Measurements from ENCODE around the gene WWC2. TPM values are rescaled to one million over a fixed set of nuclear protein-coding genes. Genes with fewer than 3 reads are reported as not detected.
"Not testable (repeated sequence)": the region's sequence is repeated elsewhere in the genome, so short reads cannot be mapped to it uniquely, and the experiment has no call there.

WWC2 gene
- total RNA-seq, 1 experiment from 2014 or later: 39.0 TPM

DNA sequence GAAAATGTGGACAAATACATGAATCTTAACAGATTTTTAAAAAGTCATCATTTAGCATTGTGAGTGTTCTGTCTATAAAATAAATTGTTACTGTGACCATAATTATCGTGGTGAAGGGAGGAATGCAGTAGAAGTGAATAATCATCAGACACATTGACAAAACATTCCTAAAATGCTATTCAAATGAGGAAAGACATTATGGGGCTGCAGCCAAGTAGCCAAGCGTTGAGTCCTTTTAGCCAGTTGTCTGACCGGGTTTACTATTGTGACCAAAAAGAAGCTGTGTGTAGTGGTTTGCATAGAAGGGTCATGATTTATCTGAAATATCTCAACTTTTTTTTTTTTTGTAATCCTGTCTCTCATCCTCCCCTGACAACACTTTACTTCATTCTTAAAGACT lies 19.5 kb downstream of the WWC2 start:
- no peaks in the 10 kb centered on the region for H3K9me3 Mint-ChIP-seq (ENCODE audit: low read depth, unreplicated experiment)
- no TSS peak for BruUV-seq (replicated peaks)
- TF ChIP-seq, protein P1, sequence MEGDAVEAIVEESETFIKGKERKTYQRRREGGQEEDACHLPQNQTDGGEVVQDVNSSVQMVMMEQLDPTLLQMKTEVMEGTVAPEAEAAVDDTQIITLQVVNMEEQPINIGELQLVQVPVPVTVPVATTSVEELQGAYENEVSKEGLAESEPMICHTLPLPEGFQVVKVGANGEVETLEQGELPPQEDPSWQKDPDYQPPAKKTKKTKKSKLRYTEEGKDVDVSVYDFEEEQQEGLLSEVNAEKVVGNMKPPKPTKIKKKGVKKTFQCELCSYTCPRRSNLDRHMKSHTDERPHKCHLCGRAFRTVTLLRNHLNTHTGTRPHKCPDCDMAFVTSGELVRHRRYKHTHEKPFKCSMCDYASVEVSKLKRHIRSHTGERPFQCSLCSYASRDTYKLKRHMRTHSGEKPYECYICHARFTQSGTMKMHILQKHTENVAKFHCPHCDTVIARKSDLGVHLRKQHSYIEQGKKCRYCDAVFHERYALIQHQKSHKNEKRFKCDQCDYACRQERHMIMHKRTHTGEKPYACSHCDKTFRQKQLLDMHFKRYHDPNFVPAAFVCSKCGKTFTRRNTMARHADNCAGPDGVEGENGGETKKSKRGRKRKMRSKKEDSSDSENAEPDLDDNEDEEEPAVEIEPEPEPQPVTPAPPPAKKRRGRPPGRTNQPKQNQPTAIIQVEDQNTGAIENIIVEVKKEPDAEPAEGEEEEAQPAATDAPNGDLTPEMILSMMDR (IDR thresholded peaks at IDR 0.05; ENCODE audit: unreplicated experiment): no peak
- no peak for DNase-seq
- intact Hi-C loops (cut with micrococcal nuclease; ENCODE audit: unreplicated experiment): no loop called here
- no peaks in the 10 kb centered on the region for H3K36me3 Mint-ChIP-seq (ENCODE audit: insufficient read depth, unreplicated experiment)
- H3K27ac Mint-ChIP-seq (ENCODE audit: unreplicated experiment): peak overlapping the region; percentile 43
- peak overlapping the region; percentile 17 for H3K4me3 Mint-ChIP-seq (ENCODE audit: low read depth, unreplicated experiment)
- no peaks in the 10 kb centered on the region for H3K27me3 Mint-ChIP-seq (ENCODE audit: unreplicated experiment)
- peaks cover 46% of the 10 kb centered on the region for H3K4me1 Mint-ChIP-seq (ENCODE audit: low read depth, unreplicated experiment)
- CTCF ChIA-PET: interaction anchor here (0.6 kb wide), 1 partner anchor 9 kb away, joined by 6 read pairs; no protein-coding TSS in a partner anchor

DNA sequence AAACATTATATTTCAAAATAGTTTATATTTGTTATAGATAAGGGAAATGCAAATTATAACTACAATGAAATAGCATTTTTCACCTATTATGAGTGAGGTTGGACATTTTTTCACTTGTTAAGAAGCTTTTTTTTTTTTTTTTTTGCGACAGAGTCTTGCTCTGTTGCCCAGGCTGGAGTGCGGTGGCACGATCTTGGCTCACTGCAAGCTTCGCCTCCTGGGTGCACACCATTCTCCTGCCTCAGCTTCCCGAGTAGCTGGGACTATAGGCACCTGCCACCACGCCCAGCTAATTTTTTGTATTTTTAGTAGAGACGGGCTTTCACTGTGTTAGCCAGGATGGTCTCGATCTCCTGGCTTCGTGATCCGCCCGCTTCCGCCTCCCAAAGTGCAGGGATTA lies 22.6 kb downstream of the WWC2 start:
- H3K27me3 Mint-ChIP-seq (ENCODE audit: unreplicated experiment); H3K9me3 Mint-ChIP-seq (ENCODE audit: low read depth, unreplicated experiment); intact Hi-C loops (cut with micrococcal nuclease; ENCODE audit: unreplicated experiment); DNase-seq; H3K36me3 Mint-ChIP-seq (ENCODE audit: insufficient read depth, unreplicated experiment); BruUV-seq (replicated peaks); H3K27ac Mint-ChIP-seq (ENCODE audit: unreplicated experiment); CTCF ChIA-PET; H3K4me3 Mint-ChIP-seq (ENCODE audit: low read depth, unreplicated experiment): not testable (repeated sequence)
- peaks cover 22% of the 10 kb centered on the region for H3K4me1 Mint-ChIP-seq (ENCODE audit: low read depth, unreplicated experiment)

DNA sequence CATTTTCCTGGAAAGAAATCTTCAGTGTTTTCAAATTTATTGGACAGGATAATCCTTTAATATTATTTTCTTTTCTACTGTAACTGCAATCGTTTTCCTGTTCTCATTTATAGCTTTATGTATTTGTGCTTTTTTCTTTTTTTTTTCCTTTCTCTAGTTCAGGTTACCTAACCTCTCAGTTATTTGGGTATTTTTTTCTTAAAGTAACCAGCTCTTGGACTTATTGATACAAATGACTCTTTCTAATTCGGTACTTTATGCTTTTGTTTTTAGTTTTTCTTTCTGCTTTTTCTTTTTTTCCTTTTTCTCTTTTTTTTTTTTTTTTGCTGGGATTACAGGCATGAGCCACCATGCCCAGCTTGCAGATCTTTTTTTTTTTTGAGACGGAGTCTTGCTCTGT lies 25.2 kb downstream of the WWC2 start:
- no peaks in the 10 kb centered on the region for H3K27me3 Mint-ChIP-seq (ENCODE audit: unreplicated experiment)
- CTCF ChIA-PET: interaction anchor here (0.7 kb wide), 1 partner anchor 23 kb away, joined by 4 read pairs; no protein-coding TSS in a partner anchor
- peaks cover 18% of the 10 kb centered on the region for H3K4me1 Mint-ChIP-seq (ENCODE audit: low read depth, unreplicated experiment)
- no peaks in the 10 kb centered on the region for H3K36me3 Mint-ChIP-seq (ENCODE audit: insufficient read depth, unreplicated experiment)
- TF ChIP-seq, protein P1 (IDR thresholded peaks at IDR 0.05; ENCODE audit: unreplicated experiment): no peak
- intact Hi-C loops (cut with micrococcal nuclease; ENCODE audit: unreplicated experiment): no loop called here
- H3K4me3 Mint-ChIP-seq (ENCODE audit: low read depth, unreplicated experiment): no peak overlapping the region
- no peak for DNase-seq
- H3K9me3 Mint-ChIP-seq (ENCODE audit: low read depth, unreplicated experiment): no peaks in the 10 kb centered on the region
- no peak overlapping the region for H3K27ac Mint-ChIP-seq (ENCODE audit: unreplicated experiment)
- BruUV-seq (replicated peaks): no TSS peak

DNA sequence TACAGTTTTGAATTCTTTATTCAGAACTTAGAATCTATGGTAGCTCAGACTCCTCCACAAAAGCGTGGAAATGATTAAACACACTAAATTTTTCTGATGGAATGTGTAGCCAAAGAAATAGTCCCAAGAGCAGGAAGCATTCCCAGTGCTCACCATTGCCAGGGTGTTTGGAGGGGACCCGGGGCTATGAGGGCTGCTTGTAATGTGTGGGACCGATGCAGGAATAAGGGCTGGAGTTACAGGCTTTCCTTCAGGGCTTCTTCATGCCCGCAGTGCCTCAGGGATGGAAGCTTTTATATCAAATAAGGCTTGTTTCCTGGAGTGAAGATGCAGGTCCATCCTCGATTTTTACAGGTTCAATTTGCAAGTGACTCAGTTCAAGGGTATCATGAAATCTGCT lies 25.8 kb downstream of the WWC2 start:
- TF ChIP-seq, protein P1 (IDR thresholded peaks at IDR 0.05; ENCODE audit: unreplicated experiment): no peak
- no peak for DNase-seq
- no peak overlapping the region for H3K4me3 Mint-ChIP-seq (ENCODE audit: low read depth, unreplicated experiment)
- no peaks in the 10 kb centered on the region for H3K36me3 Mint-ChIP-seq (ENCODE audit: insufficient read depth, unreplicated experiment)
- peaks cover 23% of the 10 kb centered on the region for H3K4me1 Mint-ChIP-seq (ENCODE audit: low read depth, unreplicated experiment)
- BruUV-seq (replicated peaks): no TSS peak
- no peak overlapping the region for H3K27ac Mint-ChIP-seq (ENCODE audit: unreplicated experiment)
- H3K9me3 Mint-ChIP-seq (ENCODE audit: low read depth, unreplicated experiment): no peaks in the 10 kb centered on the region
- H3K27me3 Mint-ChIP-seq (ENCODE audit: unreplicated experiment): no peaks in the 10 kb centered on the region
- CTCF ChIA-PET: no interaction called here
- intact Hi-C loops (cut with micrococcal nuclease; ENCODE audit: unreplicated experiment): no loop called here

DNA sequence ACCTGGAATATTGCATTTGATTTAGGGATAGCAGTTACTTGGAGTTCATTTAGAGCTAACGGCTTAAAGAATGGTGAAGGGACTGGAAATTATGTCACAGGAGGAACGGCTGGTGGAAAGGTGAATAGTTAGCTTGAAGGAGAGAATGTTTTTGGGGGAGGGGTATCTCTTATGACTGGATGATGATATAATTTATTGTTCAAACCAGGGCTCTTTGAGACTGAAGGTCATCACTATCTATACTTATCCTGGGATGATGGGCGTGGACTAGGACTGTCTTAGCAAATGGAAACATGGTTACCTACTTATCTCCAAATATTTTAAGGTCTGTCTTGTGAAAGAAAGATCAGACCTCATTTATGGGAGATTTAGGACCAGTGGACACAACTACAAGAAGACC lies 30.1 kb downstream of the WWC2 start:
- Mint-ChIP-seq H3K4me3 (ENCODE audit: low read depth, unreplicated experiment) (no peak overlapping the region), H3K4me1 (ENCODE audit: low read depth, unreplicated experiment) (peaks cover 45% of the 10 kb centered on the region), H3K27me3 (ENCODE audit: unreplicated experiment) (no peaks in the 10 kb centered on the region), H3K27ac (ENCODE audit: unreplicated experiment) (no peak overlapping the region), H3K36me3 (ENCODE audit: insufficient read depth, unreplicated experiment) (peaks cover 5% of the 10 kb centered on the region), H3K9me3 (ENCODE audit: low read depth, unreplicated experiment) (no peaks in the 10 kb centered on the region)
- CTCF ChIA-PET: no interaction called here
- no peak for DNase-seq
- BruUV-seq (replicated peaks): no TSS peak
- TF ChIP-seq, protein P1 (IDR thresholded peaks at IDR 0.05; ENCODE audit: unreplicated experiment): no peak
- intact Hi-C loops (cut with micrococcal nuclease; ENCODE audit: unreplicated experiment): no loop called here
